ENCODE data around the gene TPRG1L. TPM values are rescaled to one million over a fixed set of nuclear protein-coding genes. Genes with fewer than 3 reads are reported as not detected.

Gene TPRG1L
- total and polyA plus RNA-seq, 8 donors, result 16.4 to 33.3 (median 21.8) TPM

GRCh38 chr1:3672971-3673361 lies 48.2 kb downstream of the TPRG1L start:
- H3K27ac ChIP-seq, result no peak overlapping the region
- ATAC-seq (no peak), FAIRE-seq (no peak), DNase-seq (peak in 3 of 6 donors; percentile 22 to 50 (median 44))
- peaks cover 4 to 10% (median 9%) of the 10 kb centered on the region in 3 donors for H3K4me1 ChIP-seq
- H3K27me3 ChIP-seq, result no peaks in the 10 kb centered on the region
- H3K4me3 ChIP-seq, result no peak overlapping the region
- no peaks in the 10 kb centered on the region for H3K9me3 ChIP-seq
- WGBS, 2 donors, result 82 to 90% methylated on average over 17 of the region's 17 CpGs
- no peak for TF ChIP-seq CTCF (IDR thresholded peaks at IDR 0.05)
- H3K36me3 ChIP-seq, result no peaks in the 10 kb centered on the region
- intact Hi-C loops (cut with DNase I), result no loop called here

GRCh38 chr1:3673381-3674099 lies 48.7 kb downstream of the TPRG1L start:
- no peaks in the 10 kb centered on the region for H3K27me3 ChIP-seq
- intact Hi-C loops (cut with DNase I), result no loop called here
- no peaks in the 10 kb centered on the region for H3K36me3 ChIP-seq
- no peak overlapping the region for H3K27ac ChIP-seq
- no peaks in the 10 kb centered on the region for H3K9me3 ChIP-seq
- DNase-seq (peak in 3 of 6 donors; percentile 24 to 60 (median 49)), FAIRE-seq (no peak), ATAC-seq (no peak)
- WGBS, 2 donors, result 83 to 87% methylated on average over 25 of the region's 25 CpGs
- H3K4me1 ChIP-seq, result peaks cover 4 to 10% (median 9%) of the 10 kb centered on the region in 3 donors
- no peak for TF ChIP-seq CTCF (IDR thresholded peaks at IDR 0.05)
- no peak overlapping the region for H3K4me3 ChIP-seq

- 34 to 35% methylated on average over 23 to 30 of the region's 30 CpGs for WGBS, 2 donors
- Histone ChIP-seq H3K9me3 (no peaks in the 10 kb centered on the region), H3K27me3 (no peaks in the 10 kb centered on the region), H3K4me1 (peaks cover 0 to 5% (median 5%) of the 10 kb centered on the region in 3 donors), H3K4me3 (peak overlapping the region in 2 of 4 donors; percentile 13 to 32), H3K27ac (no peak overlapping the region), H3K36me3 (no peaks in the 10 kb centered on the region)
- intact Hi-C loops (cut with DNase I), result no loop called here
- FAIRE-seq (no peak), ATAC-seq (peak; percentile 62 to 83 (median 69)), DNase-seq (peak in 4 of 6 donors; percentile 56 to 81 (median 65))
- no peak for TF ChIP-seq CTCF (IDR thresholded peaks at IDR 0.05)
Measured at GRCh38 chr1:3674100-3675094, 49.6 kb downstream of the TPRG1L start.

GRCh38 chr1:3675436-3675835 lies 50.6 kb downstream of the TPRG1L start:
- ATAC-seq (peak in 2 of 4 donors; percentile 6 to 13), FAIRE-seq (no peak), DNase-seq (peak in 4 of 6 donors; percentile 36 to 79 (median 60))
- Histone ChIP-seq H3K9me3 (no peaks in the 10 kb centered on the region), H3K27ac (no peak overlapping the region), H3K27me3 (no peaks in the 10 kb centered on the region), H3K4me3 (peak overlapping the region in 1 of 4 donors; percentile 39), H3K36me3 (no peaks in the 10 kb centered on the region), H3K4me1 (peaks cover 0 to 5% (median 5%) of the 10 kb centered on the region in 3 donors)
- TF ChIP-seq CTCF (IDR thresholded peaks at IDR 0.05), result no peak
- WGBS, 2 donors, result 50 to 66% methylated on average over 11 of the region's 11 CpGs
- intact Hi-C loops (cut with DNase I), result no loop called here
